GM18517 (cell line): ENCODE results near the gene ARG1.
"Not testable (repeated sequence)": the region's sequence is repeated elsewhere in the genome, so short reads cannot be mapped to it uniquely, and the experiment has no call there.

Experiments
- ATAC-seq: cut with Tn5 transposase; IDR thresholded peaks from one replicate; pipeline ENCODE4 v1.9.1; 2021; ENCODE audit warnings: mild to moderate bottlenecking, moderate library complexity; ENCODE audit not compliant: unreplicated experiment

Gene ARG1

DNA sequence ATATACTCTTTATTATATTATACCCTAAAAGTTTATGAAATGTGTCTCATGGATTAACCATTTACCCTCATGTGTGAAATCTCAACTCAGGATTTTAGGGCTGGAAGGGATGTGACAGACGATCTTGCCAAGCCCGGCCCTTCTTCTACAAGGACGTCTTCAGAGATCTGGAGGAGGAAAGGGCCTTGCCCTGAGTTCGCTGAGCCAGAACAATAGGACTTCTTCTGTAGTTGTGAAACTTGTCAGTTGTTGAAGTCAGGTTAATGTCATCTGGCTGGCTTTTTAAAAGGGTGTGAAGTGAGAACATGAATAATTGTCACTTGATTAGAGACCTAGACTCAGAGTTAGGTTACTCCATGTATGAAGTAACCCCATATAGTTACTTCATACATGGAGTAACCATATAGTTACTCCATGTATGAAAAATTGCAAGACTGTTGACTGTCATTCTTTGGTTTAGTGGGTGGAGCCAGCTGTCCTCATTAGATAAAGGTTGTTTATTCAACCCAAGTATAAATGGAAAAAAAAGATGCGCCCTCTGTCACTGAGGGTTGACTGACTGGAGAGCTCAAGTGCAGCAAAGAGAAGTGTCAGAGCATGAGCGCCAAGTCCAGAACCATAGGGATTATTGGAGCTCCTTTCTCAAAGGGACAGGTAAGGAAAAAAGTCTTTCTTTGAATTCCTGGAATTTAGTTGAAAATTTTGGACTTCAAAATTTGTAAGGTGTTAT, at the start of gene ARG1:
TSS of gene ARG1 (plus strand) at position 541 of the 730 bp plus-strand sequence. CDS start at position 598, 57 bp downstream.
- ATAC-seq = no peak

DNA sequence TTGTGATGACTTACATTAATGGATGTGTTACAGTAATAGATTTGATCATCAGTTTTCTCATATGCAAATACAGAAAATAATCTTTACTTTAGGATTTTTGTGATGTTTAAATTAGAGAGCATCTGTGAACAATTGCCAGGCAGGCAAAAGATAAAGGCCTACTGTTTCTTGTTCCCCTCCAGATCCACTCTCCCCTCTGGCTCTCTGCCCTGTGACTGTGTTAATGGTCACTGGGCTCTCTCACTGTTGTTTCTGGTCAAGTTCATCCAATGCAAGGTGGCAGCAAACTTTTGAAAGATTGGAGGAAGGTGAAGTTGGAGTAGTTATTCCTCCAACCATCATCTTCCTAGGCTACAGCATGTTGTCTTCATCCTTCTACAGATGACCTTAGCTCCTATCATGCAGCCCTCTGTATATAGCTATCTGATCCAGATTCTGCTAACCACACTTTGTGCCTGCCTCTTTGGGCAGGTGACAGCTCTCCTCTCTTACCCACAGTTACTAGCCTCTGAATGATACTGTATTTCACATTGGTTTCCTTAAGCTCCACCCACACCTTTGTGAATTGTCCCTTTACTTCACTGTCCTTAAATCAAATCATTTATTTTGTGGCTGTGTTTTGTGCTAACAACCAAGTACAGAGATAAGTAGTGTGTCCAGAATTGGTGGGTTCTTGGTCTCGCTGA, 48.9 kb upstream of the ARG1 start:
- no peak for ATAC-seq

DNA sequence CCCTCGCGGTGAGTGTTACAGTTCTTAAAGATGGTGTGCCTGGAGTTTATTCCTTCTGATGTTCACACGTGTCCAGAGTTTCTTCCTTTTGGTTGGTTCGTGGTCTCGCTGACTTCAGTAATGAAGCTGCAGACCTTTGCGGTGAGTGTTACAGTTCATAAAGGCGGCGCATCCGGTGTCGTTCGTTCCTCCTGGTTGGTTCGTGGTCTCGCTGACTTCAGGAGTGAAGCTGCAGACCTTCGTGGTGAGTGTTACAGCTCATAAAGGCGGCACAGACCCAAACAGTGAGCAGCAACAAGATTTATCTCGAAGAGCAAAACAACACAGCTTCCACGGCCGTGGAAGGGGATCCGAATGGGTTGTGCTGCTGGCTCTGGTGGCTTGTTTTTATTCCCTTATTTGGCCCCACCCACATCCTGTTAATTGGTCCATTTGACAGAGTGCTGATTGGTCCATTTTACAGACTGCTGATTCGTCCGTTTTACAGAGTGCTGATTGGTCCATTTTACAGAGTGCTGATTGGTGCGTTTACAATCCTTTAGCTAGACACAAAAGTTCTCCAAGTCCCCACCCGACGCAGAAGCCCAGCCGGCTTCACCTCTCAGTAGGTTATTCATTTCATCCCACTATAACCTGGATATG, 48.2 kb upstream of the ARG1 start:
- ATAC-seq = no peak

DNA sequence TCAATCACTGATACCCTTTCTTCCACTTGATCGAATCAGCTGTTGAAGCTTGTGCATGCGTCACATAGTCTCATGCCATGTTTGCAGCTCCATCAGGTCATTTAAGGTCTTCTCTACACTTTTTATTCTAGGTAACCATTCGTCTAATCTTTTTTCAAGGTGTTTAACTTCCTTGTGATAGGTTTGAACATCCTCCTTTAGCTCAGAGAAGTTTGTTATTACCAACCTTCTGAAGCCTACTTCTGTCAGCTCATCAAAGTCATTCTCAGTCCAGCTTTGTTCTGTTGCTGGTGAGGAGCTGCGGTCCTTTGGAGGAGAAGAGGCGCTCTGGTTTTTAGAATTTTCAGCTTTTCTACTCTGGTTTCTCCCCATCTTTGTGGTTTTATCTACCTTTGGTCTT, 42.1 kb upstream of the ARG1 start:
- not testable (repeated sequence) for ATAC-seq

DNA sequence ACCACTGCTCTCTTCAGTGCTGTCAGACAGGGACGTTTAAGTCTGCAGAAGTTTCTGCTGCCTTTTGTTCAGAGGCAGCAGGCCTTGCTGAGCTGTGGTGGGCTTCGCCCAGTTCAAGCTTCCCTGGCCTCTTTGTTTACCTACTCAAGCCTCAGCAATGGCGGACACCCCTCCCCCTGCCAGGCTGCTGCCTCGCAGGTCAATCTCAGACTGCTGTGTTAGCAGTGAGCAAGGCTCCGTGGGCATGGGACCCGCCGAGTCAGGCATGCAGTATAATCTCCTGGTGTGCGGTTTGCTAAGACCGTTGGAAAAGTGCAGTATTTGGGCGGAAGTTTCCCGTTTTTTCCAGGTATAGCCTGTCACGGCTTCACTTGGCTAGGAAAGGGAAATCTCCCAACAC, 41.3 kb upstream of the ARG1 start:
- ATAC-seq = not testable (repeated sequence)

DNA sequence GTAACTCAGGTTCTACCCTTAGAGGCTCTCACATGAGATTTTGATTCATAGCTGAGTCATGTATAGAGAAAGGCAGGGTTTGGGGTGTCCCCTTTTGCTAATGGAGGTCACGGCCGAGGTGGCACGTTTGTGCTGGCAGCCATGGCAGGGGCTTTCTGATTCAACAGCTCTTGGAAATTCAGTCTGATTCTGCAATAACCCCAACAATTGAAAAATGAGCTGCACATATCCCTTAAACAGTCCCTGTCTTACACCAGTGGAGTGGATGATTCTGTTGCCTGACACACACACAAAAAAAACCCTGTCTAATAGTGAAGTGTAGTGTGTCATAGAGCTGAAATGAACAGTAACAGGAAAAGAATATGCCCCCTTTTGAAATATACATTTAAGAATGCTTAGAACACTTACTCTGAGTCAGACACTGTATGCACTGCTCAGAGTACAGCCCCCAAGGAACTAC, 40.4 kb upstream of the ARG1 start:
- ATAC-seq = no peak

DNA sequence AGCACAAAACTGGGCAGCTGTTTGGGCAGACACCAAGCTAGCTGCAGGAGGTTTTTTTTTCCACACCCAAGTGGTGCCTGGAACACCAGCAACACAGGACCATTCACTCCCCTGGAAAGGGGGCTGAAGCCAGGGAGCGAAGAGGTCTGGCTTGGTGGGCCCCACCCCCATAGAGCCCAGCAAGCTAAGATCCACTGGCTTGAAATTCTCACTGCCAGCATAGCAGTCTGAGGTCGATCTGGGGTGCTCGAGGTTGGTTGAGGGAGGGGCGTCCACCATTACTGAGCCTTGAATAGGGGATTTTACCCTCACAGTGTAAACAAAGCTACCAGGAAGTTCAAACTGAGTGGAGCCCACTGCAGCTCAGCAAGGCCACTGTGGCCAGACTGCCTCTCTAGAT, 34.4 kb upstream of the ARG1 start:
- not testable (repeated sequence) for ATAC-seq

DNA sequence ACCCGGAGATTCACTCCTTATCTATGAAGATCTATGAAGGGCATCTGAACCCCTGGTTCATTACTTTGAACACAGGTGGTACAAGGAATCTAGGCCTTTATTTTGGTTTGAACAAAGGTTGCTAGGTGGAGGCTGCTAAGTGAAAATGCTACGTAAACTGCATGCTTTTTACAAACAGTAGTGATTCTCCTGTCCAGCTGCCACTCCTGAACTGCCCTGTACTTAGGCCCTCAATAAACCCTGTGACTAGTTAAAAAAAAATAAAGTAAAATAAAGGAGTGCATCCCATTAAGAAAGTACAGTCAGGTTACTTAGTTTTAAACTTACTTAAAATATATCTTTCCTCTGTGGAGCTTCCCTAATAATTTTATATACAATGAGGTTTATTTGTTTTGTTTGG, 27.7 kb upstream of the ARG1 start:
- ATAC-seq = no peak

DNA sequence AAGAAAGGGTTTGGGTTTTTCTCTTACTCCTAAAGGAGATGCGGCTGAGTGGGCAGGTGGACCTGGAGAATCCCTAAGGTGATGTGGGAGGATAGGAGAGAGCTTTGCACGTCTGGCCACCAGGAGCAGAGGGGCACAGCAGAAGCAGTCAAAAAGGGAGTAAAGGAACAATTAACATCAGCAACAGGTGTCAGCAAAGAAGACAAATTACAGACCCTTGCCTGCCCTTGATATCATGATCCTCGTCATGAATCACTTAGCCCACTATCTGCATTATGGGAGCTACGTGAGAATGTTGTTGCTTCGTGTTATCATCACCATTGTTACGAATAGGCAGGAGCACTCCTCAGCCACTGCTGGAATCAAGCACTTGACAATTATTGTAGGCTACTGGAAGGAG, 25.5 kb upstream of the ARG1 start:
- no peak for ATAC-seq

DNA sequence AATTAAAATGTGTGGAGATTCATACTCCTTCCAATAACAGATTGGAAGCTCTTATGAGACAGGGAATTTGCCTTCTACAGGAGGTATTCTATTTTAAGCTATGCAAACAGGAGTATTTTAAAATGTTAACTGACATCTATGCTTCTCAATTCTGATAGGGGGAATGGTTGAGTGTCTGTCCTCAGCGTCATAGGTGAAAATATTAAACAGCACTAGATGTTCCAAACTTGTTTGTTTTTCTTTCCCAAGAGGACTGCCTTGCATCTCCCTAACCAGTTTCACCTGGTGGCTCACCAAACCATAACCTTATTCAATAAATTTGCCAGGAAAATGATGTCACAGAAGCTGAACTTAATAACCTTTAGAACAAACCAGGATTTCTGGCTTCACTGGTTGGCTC, 24.6 kb upstream of the ARG1 start:
- ATAC-seq = no peak

DNA sequence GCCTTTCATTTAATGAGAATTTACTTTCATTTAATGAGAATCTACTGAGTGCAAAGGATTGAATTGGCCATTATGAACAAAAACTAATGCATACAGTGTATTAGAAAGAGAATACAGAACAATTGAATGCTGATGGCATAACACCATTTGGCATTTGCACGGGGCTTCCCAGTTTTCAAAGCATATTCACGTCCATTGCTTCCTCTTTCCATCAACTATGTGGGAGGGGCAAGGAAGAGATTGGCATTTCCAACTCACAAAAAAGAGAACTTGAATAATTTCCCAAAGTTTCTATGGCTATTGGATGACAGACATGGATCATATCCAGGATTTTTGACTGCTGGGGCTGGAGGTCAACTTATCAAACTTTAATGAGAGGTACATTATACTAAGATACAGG, 23.2 kb upstream of the ARG1 start:
- ATAC-seq = no peak

DNA sequence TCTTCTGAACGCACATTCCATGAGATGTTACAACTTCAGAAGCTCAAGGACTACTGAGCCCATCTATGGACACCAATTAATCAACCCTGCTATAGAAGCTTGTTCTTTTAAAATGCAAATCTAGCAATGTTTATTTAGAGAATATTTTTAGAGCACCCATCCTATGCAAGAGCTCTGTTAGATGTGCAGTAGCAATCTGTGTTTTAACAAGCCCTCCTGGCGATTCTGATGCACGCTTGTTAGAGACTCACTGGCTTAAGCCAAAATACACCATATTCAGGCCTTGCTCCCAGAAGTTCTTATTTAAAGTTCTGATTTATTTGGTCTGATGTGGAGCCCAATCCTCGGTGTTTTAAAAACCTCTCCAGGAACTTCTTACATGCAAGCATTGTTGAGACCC, 21.1 kb upstream of the ARG1 start:
- no peak for ATAC-seq

DNA sequence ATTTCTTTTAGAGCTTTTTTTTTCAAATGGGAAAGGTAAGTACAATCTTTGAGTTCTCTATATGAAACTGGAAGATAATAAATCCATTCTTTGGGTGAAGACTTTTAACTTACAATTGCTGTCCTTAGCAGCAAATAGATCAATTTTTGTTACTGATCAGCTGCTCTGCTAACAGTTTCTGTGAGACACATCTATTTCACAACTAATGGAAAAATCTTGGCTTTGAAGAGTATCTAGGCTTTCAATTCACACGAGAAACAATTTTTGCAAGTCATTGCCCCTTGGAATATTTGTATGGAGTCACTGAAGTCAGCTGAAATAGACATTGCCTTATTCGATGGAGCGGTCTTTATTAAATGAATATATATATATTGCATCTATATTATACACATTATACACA, 20.5 kb upstream of the ARG1 start:
- ATAC-seq = no peak

DNA sequence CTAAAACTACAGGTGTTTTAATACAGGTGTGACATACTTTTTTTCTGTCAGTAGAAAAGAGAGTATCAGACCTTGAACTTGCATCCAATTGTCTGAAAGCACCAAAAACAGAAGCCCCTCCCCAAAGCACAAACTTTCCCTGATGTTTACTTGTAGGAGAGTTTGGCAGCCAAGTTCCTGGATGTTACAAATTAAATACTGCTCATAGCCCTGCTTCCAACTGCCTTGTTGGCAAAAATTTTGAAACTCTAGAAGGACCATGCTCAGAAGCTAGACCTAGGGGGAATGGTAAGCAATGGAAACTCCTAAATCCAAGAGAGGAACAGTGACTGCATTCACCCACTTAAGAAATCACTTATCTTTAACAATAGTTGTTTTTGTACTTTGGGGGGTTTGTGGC, 17.0 kb upstream of the ARG1 start:
- ATAC-seq = no peak

DNA sequence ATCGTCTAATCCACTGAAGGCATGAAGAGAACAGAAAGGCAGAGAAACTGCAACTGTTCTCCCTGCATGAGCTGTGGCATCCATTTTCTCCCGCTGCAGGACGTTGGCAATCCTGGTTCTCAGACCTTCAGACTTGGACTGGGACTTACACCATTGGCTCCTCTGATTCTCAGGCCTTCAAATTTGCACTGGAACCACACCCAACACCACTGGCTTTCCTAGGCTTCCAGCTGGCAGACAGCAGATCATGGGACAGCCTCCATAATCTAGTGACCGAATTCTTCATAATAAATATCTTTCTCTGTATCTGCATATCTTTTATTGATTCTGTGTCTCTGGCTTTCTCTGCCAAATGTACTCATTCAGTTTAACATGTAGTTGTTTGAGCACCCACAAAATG, 14.1 kb upstream of the ARG1 start:
- ATAC-seq = no peak

DNA sequence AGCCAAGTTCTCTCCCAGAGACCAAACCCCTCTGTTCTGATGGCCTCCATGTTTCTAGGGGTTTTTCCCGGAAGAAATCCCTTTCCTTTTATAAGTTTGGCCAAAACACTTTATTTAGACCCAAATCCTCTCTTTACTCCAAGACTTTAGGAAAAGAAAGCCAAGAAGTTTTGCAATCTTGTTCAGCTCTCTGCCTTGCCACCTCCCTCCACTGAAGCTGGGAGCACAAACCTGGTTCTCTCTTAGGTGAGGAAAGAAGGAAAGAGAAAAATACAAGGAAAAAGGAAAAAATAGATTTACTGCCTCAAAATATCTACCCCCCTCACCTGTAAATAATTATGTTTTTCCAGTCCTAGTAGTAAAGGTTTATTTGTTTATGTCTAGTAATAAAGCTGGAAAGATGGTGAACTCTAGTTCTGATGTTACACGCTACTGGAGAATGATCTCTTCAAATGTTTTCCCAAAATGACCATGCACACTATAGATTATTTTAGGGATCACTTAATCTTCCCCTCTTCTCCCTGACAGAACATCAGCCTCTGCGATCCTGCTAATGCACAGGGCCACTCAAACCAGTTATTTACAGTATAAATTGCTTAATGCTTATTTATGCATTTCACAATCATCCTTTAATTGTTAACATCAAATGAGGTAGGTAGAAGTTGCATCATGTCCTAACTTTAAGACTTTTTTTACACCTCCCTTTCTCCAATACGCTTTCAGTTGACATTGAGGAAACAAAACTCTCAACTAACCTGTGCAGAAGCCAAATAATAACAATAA, 10.9 kb upstream of the ARG1 start:
- no peak for ATAC-seq

DNA sequence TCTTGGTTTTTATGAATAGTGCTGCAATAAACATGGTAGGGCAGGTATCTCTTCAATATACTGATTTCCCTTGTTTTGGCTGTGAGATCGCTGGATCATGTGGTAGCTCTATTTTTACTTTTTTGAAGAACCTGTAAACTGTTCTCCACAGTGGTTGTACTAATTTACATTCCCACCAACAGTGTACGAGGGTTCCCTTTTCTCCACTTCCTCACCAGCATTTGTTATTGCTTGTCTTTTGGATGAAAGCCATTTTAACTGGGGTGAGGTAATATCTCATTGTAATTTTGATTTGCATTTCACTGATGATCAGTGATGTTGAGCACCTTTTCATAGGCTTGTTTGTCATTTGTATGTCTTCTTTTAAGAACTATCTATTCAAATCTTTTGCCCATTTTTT, 8.0 kb upstream of the ARG1 start:
- ATAC-seq = no peak

DNA sequence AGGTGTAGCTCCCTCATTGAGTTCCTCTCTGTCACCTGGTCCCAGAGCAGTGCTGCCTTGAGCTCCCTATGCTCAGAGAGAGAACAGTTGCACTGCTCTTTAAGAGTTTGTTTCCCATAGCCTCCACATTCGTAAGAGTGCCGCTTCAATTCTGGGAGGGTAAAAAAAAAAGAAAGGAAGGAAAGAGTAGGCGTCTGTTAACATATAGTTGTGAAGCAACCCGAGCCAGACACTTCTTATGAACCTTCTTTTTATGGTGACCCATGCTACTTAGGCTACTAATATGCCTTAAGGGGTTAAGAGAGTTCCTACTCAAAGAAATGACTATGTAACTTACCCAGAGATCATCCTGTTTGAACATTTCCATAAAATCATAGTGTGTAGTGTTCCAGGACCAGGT, 4.3 kb upstream of the ARG1 start:
- ATAC-seq = no peak

DNA sequence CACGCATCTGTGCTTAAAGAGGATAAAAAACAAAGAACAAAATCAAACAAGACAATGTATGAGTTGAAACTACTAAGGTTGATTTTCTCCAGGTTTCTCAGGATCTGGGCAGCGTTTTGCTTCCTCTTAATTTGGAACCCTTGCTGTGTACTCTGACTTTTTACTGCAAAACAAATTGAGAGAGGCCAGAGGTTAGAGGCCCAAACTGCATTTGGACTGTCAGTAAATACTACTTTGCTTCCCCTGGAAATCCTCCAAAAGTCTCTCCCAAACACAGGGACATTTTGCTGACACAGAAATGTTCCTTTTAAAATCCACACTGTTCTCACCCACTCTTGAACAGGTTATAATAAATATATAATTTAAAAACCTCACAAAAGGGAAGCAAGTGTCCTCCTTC, 1.1 kb downstream of the ARG1 start:
- ATAC-seq = no peak

DNA sequence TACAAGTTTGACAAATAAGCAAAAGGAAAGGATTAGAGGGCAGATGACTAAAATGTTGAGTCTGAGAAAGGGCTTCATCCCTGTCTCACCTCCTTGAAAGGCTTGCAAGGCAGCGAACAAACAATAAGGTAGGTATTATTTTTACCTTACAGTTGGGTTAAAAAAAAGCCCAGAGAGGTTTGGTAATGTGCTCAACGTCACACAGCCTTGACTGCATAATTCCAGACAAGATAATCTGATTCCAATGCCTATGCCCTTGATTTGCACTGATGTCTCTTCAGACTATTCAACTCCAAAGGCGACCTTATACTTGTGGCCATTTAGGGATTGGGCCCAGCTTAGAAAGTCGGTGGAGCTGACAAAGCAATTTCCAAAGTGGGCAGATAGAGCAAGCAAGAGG, 1.7 kb downstream of the ARG1 start:
- ATAC-seq = no peak

DNA sequence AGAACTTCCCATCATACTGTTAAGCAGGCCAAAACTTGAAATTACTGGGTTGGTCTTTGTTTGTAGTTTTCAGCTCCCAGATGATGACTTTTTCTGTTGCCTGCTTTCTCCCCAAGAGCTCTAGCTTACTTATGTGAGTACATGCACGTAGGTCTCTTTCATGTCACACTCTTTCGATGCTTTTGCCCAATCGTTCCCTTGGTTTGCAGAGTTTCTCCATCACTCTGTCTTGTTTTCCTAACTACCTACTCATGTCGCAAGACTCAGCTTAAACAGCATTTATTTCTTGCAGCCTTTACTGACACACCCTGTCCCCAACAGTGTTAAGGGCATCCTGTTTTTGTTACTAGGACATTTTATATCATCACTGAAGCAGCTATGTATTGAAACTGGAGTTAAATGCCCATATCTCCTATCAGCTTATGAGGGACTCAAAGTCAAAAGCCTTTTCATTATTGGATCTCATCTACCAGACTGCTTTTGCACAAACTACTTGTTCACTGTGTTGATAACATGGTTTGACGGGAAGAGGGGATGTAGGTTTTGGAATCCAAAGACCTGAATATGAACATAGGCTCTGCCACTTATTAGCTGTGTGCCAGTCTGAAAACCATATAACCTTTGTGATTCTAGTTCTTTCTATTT, 2.9 kb downstream of the ARG1 start:
- no peak for ATAC-seq
